Muscle layer of duodenum (tissue), 2 donors: ENCODE data around the gene HAND2.

Experiments used
- H3K27ac ChIP-seq: one replicate; pipeline ENCODE4 v1.7.0; 2013; ENCODE audit warnings: mild to moderate bottlenecking, low read length
- H3K27me3 ChIP-seq: one replicate; pipeline ENCODE4 v1.7.0; 2013; ENCODE audit warnings: low read depth, mild to moderate bottlenecking, control low read depth, low read length
- H3K36me3 ChIP-seq, 2 donors: one replicate each; pipeline ENCODE4 v1.7.0; 2013; ENCODE audit warnings: low read length in 2 of 2, control low read depth in 1 of 2, mild to moderate bottlenecking in 1 of 2; ENCODE audit not compliant: insufficient read depth in 2 of 2, control insufficient read depth in 1 of 2
- H3K4me1 ChIP-seq, 2 donors: one replicate each; pipeline ENCODE4 v1.7.0; 2013; ENCODE audit warnings: low read length in 2 of 2, mild to moderate bottlenecking in 2 of 2, control low read depth in 1 of 2, moderate library complexity in 1 of 2; ENCODE audit not compliant: insufficient read depth in 2 of 2, control insufficient read depth in 1 of 2
- H3K4me3 ChIP-seq, 2 donors: one replicate each; pipeline ENCODE4 v1.7.0; 2013; ENCODE audit warnings: low read length in 2 of 2, low read depth in 1 of 2, mild to moderate bottlenecking in 1 of 2
- H3K9me3 ChIP-seq, 2 donors: one replicate each; pipeline ENCODE4 v1.7.0; 2013; ENCODE audit warnings: low read length in 2 of 2, control low read depth in 1 of 2, mild to moderate bottlenecking in 1 of 2; ENCODE audit not compliant: control insufficient read depth in 1 of 2
- donor health status: healthy.

The HAND2 gene

GRCh38 chr4:173525118-173526011 is 4.7 kb downstream of the HAND2 start:
- H3K9me3 ChIP-seq: no peaks in the 10 kb centered on the region
- no peaks in the 10 kb centered on the region for H3K36me3 ChIP-seq
- peak overlapping the region; percentile 91 for H3K27ac ChIP-seq
- H3K4me3 ChIP-seq: peak overlapping the region; percentile 84 to 93
- H3K27me3 ChIP-seq: peaks cover 68% of the 10 kb centered on the region
- H3K4me1 ChIP-seq: peaks cover 0 to 14% of the 10 kb centered on the region in 2 donors

- peaks cover 71% of the 10 kb centered on the region for H3K27me3 ChIP-seq
- H3K4me1 ChIP-seq: peaks cover 0 to 22% of the 10 kb centered on the region in 2 donors
- no peaks in the 10 kb centered on the region for H3K9me3 ChIP-seq
- peak overlapping the region; percentile 96 for H3K27ac ChIP-seq
- peak overlapping the region; percentile 84 to 93 for H3K4me3 ChIP-seq
- H3K36me3 ChIP-seq: no peaks in the 10 kb centered on the region
These were observed 5.6 kb downstream of the HAND2 start for GRCh38 chr4:173524218-173525117.

- H3K36me3 ChIP-seq: no peaks in the 10 kb centered on the region
- peaks cover 72% of the 10 kb centered on the region for H3K27me3 ChIP-seq
- peaks cover 0 to 22% of the 10 kb centered on the region in 2 donors for H3K4me1 ChIP-seq
- no peaks in the 10 kb centered on the region for H3K9me3 ChIP-seq
- H3K4me3 ChIP-seq: peak overlapping the region; percentile 64 to 93
- H3K27ac ChIP-seq: peak overlapping the region; percentile 96
These were observed 7.1 kb downstream of the HAND2 start for GRCh38 chr4:173522951-173523395.

GRCh38 chr4:173522160-173522950 is 7.7 kb downstream of the HAND2 start:
- Histone ChIP-seq H3K27me3 (peaks cover 73% of the 10 kb centered on the region), H3K27ac (peak overlapping the region; percentile 96), H3K4me3 (peak overlapping the region; percentile 64 to 93), H3K36me3 (no peaks in the 10 kb centered on the region), H3K4me1 (peaks cover 0 to 22% of the 10 kb centered on the region in 2 donors), H3K9me3 (no peaks in the 10 kb centered on the region)

- H3K36me3 ChIP-seq: no peaks in the 10 kb centered on the region
- H3K9me3 ChIP-seq: no peaks in the 10 kb centered on the region
- H3K4me3 ChIP-seq: peak overlapping the region; percentile 64 to 93
- peak overlapping the region; percentile 96 for H3K27ac ChIP-seq
- peaks cover 68% of the 10 kb centered on the region for H3K27me3 ChIP-seq
- peaks cover 0 to 22% of the 10 kb centered on the region in 2 donors for H3K4me1 ChIP-seq
These were observed 8.4 kb downstream of the HAND2 start for GRCh38 chr4:173521467-173522159.

GRCh38 chr4:173520921-173521466 is 9.0 kb downstream of the HAND2 start:
- H3K27ac ChIP-seq: peak overlapping the region; percentile 96
- peak overlapping the region in 1 of 2 donors; percentile 93 for H3K4me3 ChIP-seq

GRCh38 chr4:173519111-173520101 is 10.6 kb downstream of the HAND2 start:
- Histone ChIP-seq H3K4me1 (peaks cover 0 to 18% of the 10 kb centered on the region in 2 donors), H3K36me3 (no peaks in the 10 kb centered on the region), H3K9me3 (no peaks in the 10 kb centered on the region), H3K4me3 (peak overlapping the region; percentile 42 to 62), H3K27me3 (peaks cover 63% of the 10 kb centered on the region), H3K27ac (peak overlapping the region; percentile 91)

More at GRCh38 chr4:173520921-173521466, 9.0 kb downstream of the HAND2 start:
- Histone ChIP-seq H3K36me3 (no peaks in the 10 kb centered on the region), H3K4me1 (peaks cover 0 to 22% of the 10 kb centered on the region in 2 donors), H3K27me3 (peaks cover 67% of the 10 kb centered on the region), H3K9me3 (no peaks in the 10 kb centered on the region)

- Histone ChIP-seq H3K4me3 (peak overlapping the region; percentile 55 to 62), H3K36me3 (no peaks in the 10 kb centered on the region), H3K9me3 (no peaks in the 10 kb centered on the region), H3K27me3 (peaks cover 55% of the 10 kb centered on the region), H3K27ac (peak overlapping the region; percentile 91), H3K4me1 (peaks cover 0 to 17% of the 10 kb centered on the region in 2 donors)
These were observed 11.5 kb downstream of the HAND2 start for GRCh38 chr4:173518425-173519102.
